B cell (primary cell): Measurements from ENCODE around the gene PFN3. TPM values are rescaled to one million over a fixed set of nuclear protein-coding genes. Genes with fewer than 3 reads are reported as not detected.

Source experiments
- ATAC-seq: fragments of 200-7000 bp; cut with Tn5 transposase; one replicate; pipeline ENCODE4 v1.10.0; 2021; ENCODE audit warnings: low read depth, mild to moderate bottlenecking, moderate number of reproducible peaks, moderate library complexity
- CTCF ChIA-PET: fragments of 350-600 bp; sonication (Branson Sonifier 250); formaldehyde crosslinking; loops from one replicate; lab custom pipeline; 2021; ENCODE audit warnings: antibody characterized with exemption, inconsistent platforms; lab: Charles Lee
- POLR2A ChIA-PET: fragments of 350-600 bp; sonication (Branson Sonifier 250); formaldehyde crosslinking; loops from one replicate; lab custom pipeline; 2021; ENCODE audit warnings: antibody characterized with exemption; lab: Charles Lee
- DNase-seq: peaks from one replicate; pipeline ENCODE4 v3.0.0; 2013
- H2AFZ ChIP-seq: 2 replicates; pipeline ENCODE4 v1.6.1; 2012; ENCODE audit warnings: mild to moderate bottlenecking, low read depth, low read length; ENCODE audit not compliant: insufficient read depth, poor library complexity, severe bottlenecking
- H3K27ac ChIP-seq, 2 donors: 1 replicate in 1 of 2; 2 replicates in 1 of 2; pipeline ENCODE4 v1.5.1; 2012 to 2013; ENCODE audit warnings: low read length in 2 of 2, mild to moderate bottlenecking in 2 of 2, moderate library complexity in 1 of 2
- H3K27me3 ChIP-seq, 4 experiments: fragments of 200-600 bp in 1 of 4; sonication (generic) in 1 of 4; replicated peaks in 1 of 4; 1 replicate in 2 of 4; 2 replicates in 2 of 4; pipeline versions ENCODE4 v1.6.1 to v1.7.0; 2013 to 2016; ENCODE audit warnings: low read length in 3 of 4, mild to moderate bottlenecking in 2 of 4, mixed read lengths in 1 of 4, moderate library complexity in 1 of 4; ENCODE audit not compliant: insufficient read depth in 4 of 4, control insufficient read depth in 3 of 4; ENCODE audit errors: control extremely low read depth in 1 of 4
- H3K36me3 ChIP-seq, 2 experiments: replicated peaks in 1 of 2; 1 replicate in 1 of 2; 2 replicates in 1 of 2; pipeline versions ENCODE4 v1.6.1 to v1.7.1; 2013; ENCODE audit warnings: low read length in 1 of 2; ENCODE audit not compliant: insufficient read depth in 2 of 2, control insufficient read depth in 1 of 2; ENCODE audit errors: control extremely low read depth in 1 of 2, extremely low read depth in 1 of 2
- H3K4me1 ChIP-seq, 2 donors: fragments of 200-600 bp in 1 of 2; sonication (generic) in 1 of 2; 1 replicate in 1 of 2; 2 replicates in 1 of 2; pipeline versions ENCODE4 v1.5.1 to v1.6.1; 2013 to 2017; ENCODE audit warnings: low read length in 2 of 2; ENCODE audit not compliant: control insufficient read depth in 2 of 2, insufficient read depth in 2 of 2
- H3K4me2 ChIP-seq: replicated peaks from 2 replicates; pipeline ENCODE3; 2012; ENCODE audit warnings: mild to moderate bottlenecking, low read depth, low read length; ENCODE audit not compliant: poor library complexity, severe bottlenecking
- H3K4me3 ChIP-seq, 5 experiments: fragments of 200-600 bp in 1 of 5; sonication (generic) in 1 of 5; 1 replicate in 3 of 5; 2 replicates in 2 of 5; pipeline versions ENCODE4 v1.5.1 to v1.7.0; 2011 to 2016; ENCODE audit warnings: low read length in 4 of 5, mild to moderate bottlenecking in 4 of 5, low read depth in 2 of 5, control low read depth in 1 of 5, moderate library complexity in 1 of 5; ENCODE audit not compliant: insufficient read depth in 1 of 5; ENCODE audit errors: control extremely low read depth in 1 of 5, extremely low read depth in 1 of 5
- H3K79me2 ChIP-seq: fragments of 200-600 bp; sonication (generic); one replicate; pipeline ENCODE4 v1.6.0; 2016; ENCODE audit warnings: low read length; ENCODE audit not compliant: control insufficient read depth, insufficient read depth
- H3K9ac ChIP-seq: fragments of 200-600 bp; sonication (generic); 2 replicates; pipeline ENCODE4 v1.6.1; 2017; ENCODE audit warnings: mild to moderate bottlenecking, low read length, moderate library complexity
- H3K9me3 ChIP-seq, 3 donors: one replicate each; pipeline versions ENCODE4 v1.6.1 to v1.7.1; 2013; ENCODE audit warnings: low read length in 2 of 3; ENCODE audit not compliant: control insufficient read depth in 2 of 3, insufficient read depth in 1 of 3; ENCODE audit errors: control extremely low read depth in 1 of 3
- H4K20me1 ChIP-seq: 2 replicates; pipeline ENCODE4 v1.6.0; 2012; ENCODE audit warnings: mild to moderate bottlenecking, low read length; ENCODE audit not compliant: insufficient read depth, control insufficient read depth, poor library complexity, severe bottlenecking
- H3K27ac Mint-ChIP-seq: one replicate; pipeline ENCODE4 v1.8.0; 2021; ENCODE audit warnings: mixed read lengths
- H3K27me3 Mint-ChIP-seq: one replicate; pipeline ENCODE4 v1.8.0; 2021; ENCODE audit warnings: mixed read lengths
- H3K4me1 Mint-ChIP-seq: one replicate; pipeline ENCODE4 v1.8.0; 2021; ENCODE audit warnings: mixed read lengths
- H3K4me3 Mint-ChIP-seq: one replicate; pipeline ENCODE4 v1.8.0; 2021; ENCODE audit warnings: mixed read lengths
- H3K9me3 Mint-ChIP-seq: one replicate; pipeline ENCODE4 v1.8.0; 2022; ENCODE audit warnings: mixed read lengths; ENCODE audit not compliant: insufficient read depth
- CTCF ChIP-seq: fragments of 200-600 bp; IDR thresholded peaks from one replicate; pipeline ENCODE4 v1.8.0; 2022; ENCODE audit warnings: antibody characterized with exemption, mild to moderate bottlenecking
- EZH2 ChIP-seq: IDR thresholded peaks from 2 replicates; pipeline ENCODE4 v1.6.1; 2012; ENCODE audit warnings: borderline replicate concordance, low read depth, mild to moderate bottlenecking, moderate library complexity, low read length; ENCODE audit not compliant: insufficient read depth, poor library complexity, severe bottlenecking
- WGBS: methylation state at CpG from one replicate; pipeline ENCODE4 v1.1.5; 2013; ENCODE audit warnings: missing lambda C conversion rate; ENCODE audit not compliant: insufficient coverage; 5-methylcytosine and 5-hydroxymethylcytosine counted together
- intact Hi-C: fragments of 100-400 bp; cut with micrococcal nuclease; formaldehyde crosslinking; loops from one replicate; pipeline ENCODE4 v1.10.0; 2022
- polyA plus RNA-seq: library from polyadenylated mRNA; depleted of rRNA; stranded (reverse); fragments of >200 nt; gene quantifications from 2 replicates; pipeline ENCODE4 v1.2.3, GENCODE V29; 2012
- total RNA-seq, 2 donors: library from RNA; stranded (reverse); fragments of 120-200 nt in 1 of 2; gene quantifications; 1 replicate in 1 of 2; 2 replicates in 1 of 2; pipeline versions ENCODE4 v1.2.3 to v1.2.4, GENCODE V29; 2013 to 2022

PFN3 gene
- total and polyA plus RNA-seq, 2 donors (not counting 1 experiment from before 2014, with no cell fraction given) = not detected

- Mint-ChIP-seq H3K9me3 (no peaks in the 10 kb centered on the region), H3K4me3 (peak overlapping the region; percentile 82), H3K27ac (peak overlapping the region; percentile 92), H3K27me3 (no peaks in the 10 kb centered on the region), H3K4me1 (peaks cover 54% of the 10 kb centered on the region)
- no peak overlapping the region for H3K4me3 ChIP-seq
- TF ChIP-seq CTCF (no peak), EZH2 (no peak)
- no peak overlapping the region for H2AFZ ChIP-seq
- H3K4me2 ChIP-seq = peak overlapping the region; percentile 93
- ChIA-PET POLR2A (interaction anchor here (2.3 to 10.8 kb wide), 3 partner anchors 13 to 41 kb away, joined by 14 to 103 read pairs (median 34); partner anchors contain the start of gene GRK6), CTCF (interaction anchor here (1.0 to 21.3 kb wide), 6 partner anchors 11 to 66 kb away, joined by 3 to 628 read pairs (median 36); partner anchors contain the start of genes F12, GRK6 and PFN3)
- DNase-seq = peak; percentile 69
- peaks cover 0 to 5% (median 0%) of the 10 kb centered on the region in 4 experiments for H3K27me3 ChIP-seq
- H3K36me3 ChIP-seq = peaks cover 0 to 38% of the 10 kb centered on the region in 2 experiments
- no peak for ATAC-seq
- intact Hi-C loops = no loop called here
- peaks cover 34 to 48% of the 10 kb centered on the region in 2 donors for H3K4me1 ChIP-seq
- no peak overlapping the region for H3K9ac ChIP-seq
- peak overlapping the region; percentile 68 to 77 for H3K27ac ChIP-seq
- no peaks in the 10 kb centered on the region for H3K9me3 ChIP-seq
- 96% methylated on average over 5 of the region's 7 CpGs for WGBS
- H3K79me2 ChIP-seq = no peaks in the 10 kb centered on the region
- peaks cover 72% of the 10 kb centered on the region for H4K20me1 ChIP-seq
These were observed 43.9 kb upstream of the PFN3 start for GRCh38 chr5:177444106-177445051.
